ENCODE data around the gene MAPKAP1.

Gene MAPKAP1

GRCh38 chr9:125511789-125512660, 195.0 kb downstream of the MAPKAP1 start:
- no peak for DNase-seq (ENCODE audit: low spot score)

- DNase-seq (ENCODE audit: low spot score) = no peak
Observed at GRCh38 chr9:125510980-125511379, 196.0 kb downstream of the MAPKAP1 start.

GRCh38 chr9:125509476-125509875, 197.5 kb downstream of the MAPKAP1 start:
- DNase-seq (ENCODE audit: low spot score) = peak; percentile 82

- DNase-seq (ENCODE audit: low spot score) = no peak
Observed at GRCh38 chr9:125508249-125508648, 198.8 kb downstream of the MAPKAP1 start.

GRCh38 chr9:125507226-125507625, 199.8 kb downstream of the MAPKAP1 start:
- no peak for DNase-seq (ENCODE audit: low spot score)

- DNase-seq (ENCODE audit: low spot score) = no peak
Observed at GRCh38 chr9:125505988-125506438, 201.0 kb downstream of the MAPKAP1 start.

- DNase-seq (ENCODE audit: low spot score) = no peak
Observed at GRCh38 chr9:125504616-125505015, 202.4 kb downstream of the MAPKAP1 start.

GRCh38 chr9:125497906-125498305, 209.1 kb downstream of the MAPKAP1 start:
- DNase-seq (ENCODE audit: low spot score) = no peak

GRCh38 chr9:125497478-125497877, 209.5 kb downstream of the MAPKAP1 start:
- no peak for DNase-seq (ENCODE audit: low spot score)

- no peak for DNase-seq (ENCODE audit: low spot score)
Observed at GRCh38 chr9:125496313-125496834, 210.6 kb downstream of the MAPKAP1 start.

GRCh38 chr9:125495172-125496119, 211.6 kb downstream of the MAPKAP1 start:
- no peak for DNase-seq (ENCODE audit: low spot score)

GRCh38 chr9:125494653-125494915, 212.4 kb downstream of the MAPKAP1 start:
- no peak for DNase-seq (ENCODE audit: low spot score)

GRCh38 chr9:125493881-125494652, 212.9 kb downstream of the MAPKAP1 start:
- no peak for DNase-seq (ENCODE audit: low spot score)

GRCh38 chr9:125493384-125493783, 213.6 kb downstream of the MAPKAP1 start:
- no peak for DNase-seq (ENCODE audit: low spot score)

- no peak for DNase-seq (ENCODE audit: low spot score)
Observed at GRCh38 chr9:125492719-125493118, 214.3 kb downstream of the MAPKAP1 start.

GRCh38 chr9:125487842-125488241, 219.2 kb downstream of the MAPKAP1 start:
- no peak for DNase-seq (ENCODE audit: low spot score)

GRCh38 chr9:125486576-125486975, 220.4 kb downstream of the MAPKAP1 start:
- DNase-seq (ENCODE audit: low spot score) = no peak

GRCh38 chr9:125486152-125486508, 220.9 kb downstream of the MAPKAP1 start:
- DNase-seq (ENCODE audit: low spot score) = no peak

GRCh38 chr9:125485471-125486151, 221.4 kb downstream of the MAPKAP1 start:
- no peak for DNase-seq (ENCODE audit: low spot score)

GRCh38 chr9:125484350-125485282, 222.4 kb downstream of the MAPKAP1 start:
- no peak for DNase-seq (ENCODE audit: low spot score)
